Progenitor cell of endocrine pancreas (in vitro differentiated cells): ENCODE measurements around the gene ASPG. TPM values are rescaled to one million over a fixed set of nuclear protein-coding genes. Genes with fewer than 3 reads are reported as not detected.

Experiments
- DNase-seq: peaks from one replicate; pipeline ENCODE4 v3.0.0; 2021; ENCODE audit warnings: low spot score; ENCODE audit not compliant: unreplicated experiment
- H3K27ac Mint-ChIP-seq: 2 replicates; pipeline ENCODE4 v1.8.0; 2021; ENCODE audit warnings: mild to moderate bottlenecking, moderate library complexity, mixed read lengths
- H3K27me3 Mint-ChIP-seq: 2 replicates; pipeline ENCODE4 v1.8.0; 2021; ENCODE audit warnings: mixed read lengths
- H3K36me3 Mint-ChIP-seq: 2 replicates; pipeline ENCODE4 v1.8.0; 2022; ENCODE audit warnings: mixed read lengths; ENCODE audit not compliant: insufficient read depth
- H3K4me1 Mint-ChIP-seq: 2 replicates; pipeline ENCODE4 v1.8.0; 2021; ENCODE audit warnings: low read depth, mixed read lengths
- H3K4me3 Mint-ChIP-seq: 2 replicates; pipeline ENCODE4 v1.8.0; 2021; ENCODE audit warnings: low read depth, mild to moderate bottlenecking, moderate library complexity, mixed read lengths
- H3K9me3 Mint-ChIP-seq: 2 replicates; pipeline ENCODE4 v1.8.0; 2021; ENCODE audit warnings: low read depth, mixed read lengths
- CTCF ChIP-seq: fragments of 200-600 bp; sonication (generic); IDR thresholded peaks from one replicate; pipeline ENCODE4 v1.5.0; 2021; ENCODE audit warnings: antibody characterized with exemption, mild to moderate bottlenecking; ENCODE audit not compliant: unreplicated experiment
- total RNA-seq: library from RNA; stranded (reverse); gene quantifications from 2 replicates; pipeline ENCODE4 v1.2.1, GENCODE V29; 2021

Gene ASPG
- total RNA-seq, 1 donor from 2014 or later, result not detected

- no peak overlapping the region for H3K4me3 Mint-ChIP-seq
- H3K36me3 Mint-ChIP-seq, result no peaks in the 10 kb centered on the region
- no peak for TF ChIP-seq CTCF
- no peaks in the 10 kb centered on the region for H3K4me1 Mint-ChIP-seq
- H3K27me3 Mint-ChIP-seq, result peaks cover 65% of the 10 kb centered on the region
- H3K27ac Mint-ChIP-seq, result no peak overlapping the region
- DNase-seq, result no peak
- H3K9me3 Mint-ChIP-seq, result no peaks in the 10 kb centered on the region
These were observed 32.7 kb downstream of the ASPG start for GRCh38 chr14:104118006-104118844.

GRCh38 chr14:104119119-104119487 lies 33.6 kb downstream of the ASPG start:
- no peaks in the 10 kb centered on the region for H3K4me1 Mint-ChIP-seq
- TF ChIP-seq CTCF, result no peak
- no peak for DNase-seq
- no peaks in the 10 kb centered on the region for H3K36me3 Mint-ChIP-seq
- H3K27me3 Mint-ChIP-seq, result peaks cover 65% of the 10 kb centered on the region
- no peak overlapping the region for H3K4me3 Mint-ChIP-seq
- peaks cover 5% of the 10 kb centered on the region for H3K9me3 Mint-ChIP-seq
- no peak overlapping the region for H3K27ac Mint-ChIP-seq

GRCh38 chr14:104119488-104120251 lies 34.2 kb downstream of the ASPG start:
- TF ChIP-seq CTCF, result no peak
- H3K4me3 Mint-ChIP-seq, result no peak overlapping the region
- no peaks in the 10 kb centered on the region for H3K4me1 Mint-ChIP-seq
- H3K9me3 Mint-ChIP-seq, result peaks cover 6% of the 10 kb centered on the region
- peaks cover 62% of the 10 kb centered on the region for H3K27me3 Mint-ChIP-seq
- no peaks in the 10 kb centered on the region for H3K36me3 Mint-ChIP-seq
- H3K27ac Mint-ChIP-seq, result no peak overlapping the region
- no peak for DNase-seq

- Mint-ChIP-seq H3K9me3 (peaks cover 10% of the 10 kb centered on the region), H3K4me1 (no peaks in the 10 kb centered on the region), H3K27ac (no peak overlapping the region), H3K36me3 (no peaks in the 10 kb centered on the region), H3K27me3 (peaks cover 60% of the 10 kb centered on the region), H3K4me3 (no peak overlapping the region)
- TF ChIP-seq CTCF, result no peak
- DNase-seq, result no peak
These were observed 34.8 kb downstream of the ASPG start for GRCh38 chr14:104120281-104120741.

GRCh38 chr14:104121142-104121541 lies 35.6 kb downstream of the ASPG start:
- Mint-ChIP-seq H3K27me3 (peaks cover 56% of the 10 kb centered on the region), H3K4me3 (no peak overlapping the region), H3K9me3 (peaks cover 10% of the 10 kb centered on the region), H3K4me1 (no peaks in the 10 kb centered on the region), H3K27ac (no peak overlapping the region), H3K36me3 (no peaks in the 10 kb centered on the region)
- no peak for DNase-seq
- no peak for TF ChIP-seq CTCF
